Amygdala (tissue), 56 donors: ENCODE measurements around the gene EXD3.

ENCODE experiments used
- DNase-seq, 56 donors: peaks; one replicate each; lab custom pipeline; 2025; lab: John Stamatoyannopoulos, UW

Gene EXD3

GRCh38 chr9:137434498-137435380, 11.8 kb upstream of the EXD3 start:
- no peak for DNase-seq

GRCh38 chr9:137433916-137434431, 11.0 kb upstream of the EXD3 start:
- no peak for DNase-seq

GRCh38 chr9:137433349-137433915, 10.5 kb upstream of the EXD3 start:
- no peak for DNase-seq

GRCh38 chr9:137432687-137433348, 9.9 kb upstream of the EXD3 start:
- no peak for DNase-seq

GRCh38 chr9:137431416-137431931, 8.5 kb upstream of the EXD3 start:
- DNase-seq = no peak

- DNase-seq = no peak
Measured at GRCh38 chr9:137430723-137431415, 7.9 kb upstream of the EXD3 start.

- DNase-seq = no peak
Measured at GRCh38 chr9:137429974-137430722, 7.2 kb upstream of the EXD3 start.

- DNase-seq = no peak
Measured at GRCh38 chr9:137429546-137429890, 6.6 kb upstream of the EXD3 start.

GRCh38 chr9:137428841-137429545, 6.0 kb upstream of the EXD3 start:
- no peak for DNase-seq

- no peak for DNase-seq
Measured at GRCh38 chr9:137428311-137428630, 5.3 kb upstream of the EXD3 start.

GRCh38 chr9:137427454-137428310, 4.7 kb upstream of the EXD3 start:
- no peak for DNase-seq

GRCh38 chr9:137426018-137426681, 3.2 kb upstream of the EXD3 start:
- DNase-seq = no peak

- no peak for DNase-seq
Measured at GRCh38 chr9:137423514-137424291, 741 bp upstream of the EXD3 start.

- DNase-seq = no peak
Measured at GRCh38 chr9:137421838-137422603, 941 bp downstream of the EXD3 start.

- peak in 2 of 56 donors; percentile 16 to 20 for DNase-seq
Measured at GRCh38 chr9:137417161-137418021, 5.6 kb downstream of the EXD3 start.
